VCaP (cell line): ENCODE results near the gene ALOX12B.
"Not testable (repeated sequence)": the region's sequence is repeated elsewhere in the genome, so short reads cannot be mapped to it uniquely, and the experiment has no call there.

Experiments used
- H3K27ac ChIP-seq: fragments of 450-650 bp; 2 replicates; pipeline ENCODE4 v1.5.1; 2017
- CTCF ChIP-seq: fragments of 450-650 bp; conservative IDR thresholded peaks from 2 replicates; pipeline ENCODE4 v1.5.1; 2017; ENCODE audit warnings: mild to moderate bottlenecking, moderate library complexity

Gene ALOX12B

GRCh38 chr17:8031261-8031661, 56.3 kb downstream of the ALOX12B start:
- TF ChIP-seq CTCF: no peak
- no peak overlapping the region for H3K27ac ChIP-seq

- no peak for TF ChIP-seq CTCF
- H3K27ac ChIP-seq: no peak overlapping the region
These were observed 58.4 kb downstream of the ALOX12B start for GRCh38 chr17:8029121-8029520.

GRCh38 chr17:8025176-8025911, 62.2 kb downstream of the ALOX12B start:
- H3K27ac ChIP-seq: no peak overlapping the region
- no peak for TF ChIP-seq CTCF

GRCh38 chr17:8024161-8024560, 63.4 kb downstream of the ALOX12B start:
- not testable (repeated sequence) for H3K27ac ChIP-seq
